HL-60 (cell line): ENCODE results near the gene ELAVL4.

Source experiments
- DNase-seq, 2 experiments: peaks; one replicate each; pipeline ENCODE4 v3.0.0-alpha.2; 2010 to 2020; ENCODE audit warnings: low read depth in 1 of 2, low spot score in 1 of 2
- H3K27ac ChIP-seq: fragments of 250-450 bp; sonication (Bioruptor Pico); replicated peaks from 2 replicates; pipeline ENCODE4 v1.5.1; 2020; ENCODE audit warnings: mild to moderate bottlenecking, moderate library complexity
- H3K27me3 ChIP-seq: fragments of 250-450 bp; sonication (Bioruptor Pico); 2 replicates; pipeline ENCODE4 v1.5.1; 2021; ENCODE audit warnings: mild to moderate bottlenecking, moderate library complexity; ENCODE audit not compliant: insufficient read depth, poor library complexity, severe bottlenecking
- H3K4me3 ChIP-seq: replicated peaks from 2 replicates; pipeline ENCODE4 v1.5.1; 2011; ENCODE audit warnings: mild to moderate bottlenecking, control low read depth, low read length; ENCODE audit not compliant: insufficient read depth
- CTCF ChIP-seq: IDR thresholded peaks from one replicate; pipeline ENCODE4 v1.5.1; 2011; ENCODE audit warnings: low read length, control low read depth, inconsistent platforms; ENCODE audit not compliant: insufficient read depth
- GABPA ChIP-seq: IDR thresholded peaks from 2 replicates; pipeline ENCODE4 v1.6.1; 2012; ENCODE audit warnings: low read depth
- POLR2AphosphoS5 ChIP-seq: IDR thresholded peaks from 2 replicates; pipeline ENCODE4 v1.6.1; 2012; ENCODE audit warnings: low read depth
- SPI1 ChIP-seq: IDR thresholded peaks from 2 replicates; pipeline ENCODE4 v1.6.1; 2012; ENCODE audit warnings: low read depth, mild to moderate bottlenecking, borderline replicate concordance
- TF ChIP-seq, protein P1 (sequence below): IDR thresholded peaks from 2 replicates; pipeline ENCODE4 v1.6.1; 2012; ENCODE audit warnings: low read depth; ENCODE audit not compliant: insufficient replicate concordance

Gene ELAVL4

GRCh38 chr1:50091068-50091467 lies 17.7 kb upstream of the ELAVL4 start:
- no peak for DNase-seq
- Histone ChIP-seq H3K27me3 (no peaks in the 10 kb centered on the region), H3K4me3 (no peak overlapping the region), H3K27ac (no peak overlapping the region)
- TF ChIP-seq SPI1 (no peak), CTCF (no peak), POLR2AphosphoS5 (no peak)
- TF ChIP-seq, protein P1, sequence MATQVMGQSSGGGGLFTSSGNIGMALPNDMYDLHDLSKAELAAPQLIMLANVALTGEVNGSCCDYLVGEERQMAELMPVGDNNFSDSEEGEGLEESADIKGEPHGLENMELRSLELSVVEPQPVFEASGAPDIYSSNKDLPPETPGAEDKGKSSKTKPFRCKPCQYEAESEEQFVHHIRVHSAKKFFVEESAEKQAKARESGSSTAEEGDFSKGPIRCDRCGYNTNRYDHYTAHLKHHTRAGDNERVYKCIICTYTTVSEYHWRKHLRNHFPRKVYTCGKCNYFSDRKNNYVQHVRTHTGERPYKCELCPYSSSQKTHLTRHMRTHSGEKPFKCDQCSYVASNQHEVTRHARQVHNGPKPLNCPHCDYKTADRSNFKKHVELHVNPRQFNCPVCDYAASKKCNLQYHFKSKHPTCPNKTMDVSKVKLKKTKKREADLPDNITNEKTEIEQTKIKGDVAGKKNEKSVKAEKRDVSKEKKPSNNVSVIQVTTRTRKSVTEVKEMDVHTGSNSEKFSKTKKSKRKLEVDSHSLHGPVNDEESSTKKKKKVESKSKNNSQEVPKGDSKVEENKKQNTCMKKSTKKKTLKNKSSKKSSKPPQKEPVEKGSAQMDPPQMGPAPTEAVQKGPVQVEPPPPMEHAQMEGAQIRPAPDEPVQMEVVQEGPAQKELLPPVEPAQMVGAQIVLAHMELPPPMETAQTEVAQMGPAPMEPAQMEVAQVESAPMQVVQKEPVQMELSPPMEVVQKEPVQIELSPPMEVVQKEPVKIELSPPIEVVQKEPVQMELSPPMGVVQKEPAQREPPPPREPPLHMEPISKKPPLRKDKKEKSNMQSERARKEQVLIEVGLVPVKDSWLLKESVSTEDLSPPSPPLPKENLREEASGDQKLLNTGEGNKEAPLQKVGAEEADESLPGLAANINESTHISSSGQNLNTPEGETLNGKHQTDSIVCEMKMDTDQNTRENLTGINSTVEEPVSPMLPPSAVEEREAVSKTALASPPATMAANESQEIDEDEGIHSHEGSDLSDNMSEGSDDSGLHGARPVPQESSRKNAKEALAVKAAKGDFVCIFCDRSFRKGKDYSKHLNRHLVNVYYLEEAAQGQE = no peak

DNA sequence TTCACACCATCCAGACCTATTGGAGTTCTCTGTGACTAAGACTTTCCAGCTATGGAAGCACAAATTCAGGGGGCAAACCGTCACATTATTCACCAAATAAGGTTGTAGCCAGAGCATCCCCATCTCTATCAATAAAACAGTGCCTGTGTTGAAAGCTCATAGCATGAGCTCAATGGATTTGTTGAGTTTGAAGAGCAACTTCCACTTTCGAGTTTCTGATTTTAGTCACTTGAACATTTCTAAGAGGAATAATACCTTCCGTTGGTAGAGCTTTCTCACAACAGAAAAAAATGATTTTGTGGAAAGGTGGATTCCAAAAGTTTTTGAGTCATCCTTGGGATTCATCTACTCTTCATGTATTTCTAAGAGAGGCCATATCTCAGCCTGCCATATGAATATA lies 13.0 kb upstream of the ELAVL4 start:
- H3K4me3 ChIP-seq = no peak overlapping the region
- H3K27ac ChIP-seq = no peak overlapping the region
- no peak for DNase-seq
- H3K27me3 ChIP-seq = no peaks in the 10 kb centered on the region
- TF ChIP-seq, protein P1 = no peak
- TF ChIP-seq SPI1 = no peak
- TF ChIP-seq GABPA = no peak
- no peak for TF ChIP-seq CTCF
- no peak for TF ChIP-seq POLR2AphosphoS5

DNA sequence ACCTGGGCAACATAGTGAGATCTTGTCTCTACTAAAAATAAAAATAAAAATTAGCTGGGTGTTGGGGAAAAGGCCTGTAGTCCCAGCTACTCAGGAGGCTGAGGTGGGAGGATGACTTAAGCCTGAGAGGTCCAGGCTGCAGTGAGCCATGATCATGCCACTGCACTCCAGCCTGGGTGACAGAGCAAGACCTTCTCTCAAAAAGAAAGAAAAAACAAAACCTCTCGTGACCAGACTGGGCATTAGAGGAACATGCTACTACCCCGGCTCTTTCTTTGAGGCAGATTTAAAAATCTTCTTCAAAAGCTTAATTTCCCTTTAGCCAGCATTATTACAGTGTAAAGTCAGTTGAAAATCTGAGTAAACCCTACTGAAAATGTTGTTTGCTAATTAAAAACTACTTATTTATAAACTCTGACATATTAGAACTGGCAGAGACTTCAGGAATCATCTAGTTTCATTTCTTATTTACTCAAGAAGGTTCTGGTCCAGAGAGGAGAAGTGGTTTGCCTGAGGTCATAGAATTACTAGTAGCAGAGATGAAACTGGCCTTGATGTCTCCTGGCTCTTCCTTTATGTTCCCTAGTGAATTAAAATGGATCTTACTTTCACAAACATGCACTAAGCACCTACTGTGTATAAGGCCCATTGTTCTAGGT lies 11.6 kb upstream of the ELAVL4 start:
- TF ChIP-seq SPI1 (no peak), POLR2AphosphoS5 (no peak), CTCF (no peak), GABPA (no peak)
- TF ChIP-seq, protein P1 = no peak
- H3K27ac ChIP-seq = no peak overlapping the region
- no peaks in the 10 kb centered on the region for H3K27me3 ChIP-seq
- no peak for DNase-seq
- H3K4me3 ChIP-seq = no peak overlapping the region
